Esophagus mucosa (tissue), 1 donor: ENCODE results near the gene NAA30. TPM values are rescaled to one million over a fixed set of nuclear protein-coding genes. Genes with fewer than 3 reads are reported as not detected.

Experiments
- ATAC-seq: fragments of 200-7000 bp; cut with Tn5 transposase; one replicate; pipeline ENCODE4 v1.9.1; 2020
- total RNA-seq: library from RNA; stranded (reverse); gene quantifications from one replicate; pipeline ENCODE4 v1.2.4, GENCODE V29; 2023
- donor health status: DM: yes; HTN: yes; CAD: no.

The NAA30 gene
- total RNA-seq, 1 donor from 2014 or later: 10.5 TPM

DNA sequence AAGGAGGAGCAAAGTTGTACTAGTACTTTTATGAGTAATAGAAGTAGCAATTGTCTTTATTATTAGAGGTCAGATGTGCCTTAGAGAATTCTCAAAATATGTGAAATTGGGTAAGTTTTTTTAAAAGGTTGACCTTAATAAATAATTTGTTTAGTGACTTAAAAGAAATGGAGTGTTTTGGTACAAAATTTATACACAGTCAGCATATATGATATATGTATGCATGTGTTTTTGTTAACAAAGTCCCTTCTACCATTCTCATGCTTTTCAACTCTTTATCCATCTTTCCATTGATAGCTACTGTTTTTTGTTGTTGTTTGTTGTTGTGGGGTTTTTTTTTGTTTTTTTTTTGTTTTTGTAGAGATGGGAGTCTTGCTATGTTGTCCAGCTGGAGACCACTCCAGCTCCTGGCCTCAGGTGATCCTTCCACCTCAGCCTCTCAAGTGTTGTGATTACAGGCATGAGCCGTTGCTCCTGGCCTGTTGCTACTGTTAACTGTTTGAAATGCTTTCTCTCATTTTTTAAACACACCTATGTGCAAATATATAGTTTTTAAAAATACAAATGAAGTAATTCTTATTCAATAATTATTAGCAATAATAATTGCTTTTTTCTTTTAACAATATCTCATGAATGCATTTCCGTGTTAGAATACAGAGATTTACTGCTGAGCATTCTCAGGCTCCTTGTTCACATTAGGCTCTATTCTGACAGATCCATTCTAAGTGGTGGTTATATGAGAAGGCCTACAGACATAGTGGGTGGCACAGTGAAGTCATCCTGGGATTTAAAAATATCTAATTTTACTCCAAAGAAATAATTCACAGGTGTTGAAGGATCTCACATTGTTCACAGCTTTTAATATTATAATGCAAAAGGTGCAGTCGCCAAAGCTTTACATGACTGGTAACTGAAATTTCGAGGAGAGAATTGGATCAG is 10.4 kb downstream of the NAA30 start:
- no peak for ATAC-seq

DNA sequence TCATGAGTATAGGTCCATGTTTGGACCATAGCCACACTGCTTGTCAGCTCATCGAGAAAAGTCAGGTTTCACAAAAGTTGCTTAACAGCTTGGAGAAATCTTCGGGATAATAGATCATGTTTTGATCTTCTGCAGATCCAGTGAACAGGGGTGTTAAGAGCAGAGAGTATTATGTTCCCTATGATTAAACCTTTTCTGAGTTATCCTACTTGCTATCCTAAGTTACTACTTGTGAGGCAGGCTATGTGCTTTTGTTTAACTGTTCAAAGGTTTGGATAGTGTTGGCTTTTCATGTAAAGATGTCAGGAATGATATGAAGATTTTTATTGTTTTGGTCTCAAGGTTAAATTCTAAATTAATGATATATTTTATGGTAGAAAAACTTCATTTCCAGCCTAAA is 11.1 kb downstream of the NAA30 start:
- no peak for ATAC-seq

DNA sequence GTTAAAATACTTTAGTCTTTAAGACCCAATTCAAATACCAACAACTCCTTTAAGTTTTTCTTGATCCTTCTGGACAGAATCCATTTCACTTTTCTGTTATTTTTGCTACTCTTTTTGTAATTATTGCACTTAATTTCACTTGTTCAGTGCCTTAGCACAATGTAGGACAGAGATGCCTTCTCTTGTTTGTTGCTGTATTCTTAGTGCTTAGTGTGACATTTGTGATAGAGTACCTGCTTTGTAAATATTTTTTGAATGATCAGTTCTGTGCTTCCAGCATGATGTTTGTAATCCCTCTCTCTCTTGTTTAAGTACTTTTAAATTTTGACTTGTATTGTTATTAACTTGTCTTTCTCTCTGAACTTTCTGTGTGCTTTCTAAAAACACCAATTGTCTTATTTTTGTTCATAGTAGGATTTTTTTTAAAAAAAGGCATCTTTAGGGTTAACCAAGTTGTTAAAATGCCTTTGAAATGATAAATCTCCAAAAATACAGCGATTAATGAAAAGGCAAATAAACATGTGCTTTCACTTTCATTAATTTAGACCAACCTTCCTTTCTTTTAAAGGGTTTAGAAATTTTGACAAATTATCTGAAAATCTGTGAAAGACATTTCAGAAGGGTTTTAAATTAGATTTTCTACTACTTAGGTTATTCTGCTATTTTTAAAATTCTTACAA is 11.9 kb downstream of the NAA30 start:
- no peak for ATAC-seq

DNA sequence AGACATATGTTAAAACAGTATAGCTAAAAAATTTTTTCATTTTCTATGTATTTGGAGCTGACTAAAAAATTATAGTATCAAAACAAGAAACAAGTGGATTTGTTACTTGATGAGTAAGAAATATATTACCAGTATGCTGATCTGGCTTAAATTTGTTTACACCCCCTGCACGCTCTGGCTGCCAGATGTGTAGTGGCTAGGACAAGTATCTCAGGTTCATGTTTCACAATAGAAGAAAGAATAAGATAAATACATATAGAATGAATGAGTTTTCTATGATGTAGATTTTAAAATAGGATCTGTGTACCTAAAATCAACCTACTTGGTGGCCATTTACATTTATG is 13.1 kb downstream of the NAA30 start:
- ATAC-seq: no peak

DNA sequence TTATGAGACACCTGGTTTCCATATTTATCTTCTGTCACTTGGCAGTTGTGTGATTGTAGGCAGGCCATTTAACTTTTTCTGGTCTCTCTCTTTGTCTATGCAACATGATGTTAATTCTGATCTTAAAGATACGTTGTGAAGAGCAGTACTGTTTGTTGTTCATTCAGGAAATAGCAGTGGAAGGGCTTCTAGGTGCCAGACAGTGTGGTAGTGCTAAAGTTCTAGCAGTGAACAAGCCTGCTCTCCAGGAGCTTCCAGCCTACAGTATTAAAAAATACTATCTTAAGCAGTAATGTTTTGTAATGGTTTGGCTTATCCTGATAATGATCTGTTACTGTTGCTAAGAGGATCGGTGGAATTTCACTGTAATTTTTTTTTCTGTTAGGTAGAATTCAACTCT is 15.2 kb downstream of the NAA30 start:
- ATAC-seq: no peak

DNA sequence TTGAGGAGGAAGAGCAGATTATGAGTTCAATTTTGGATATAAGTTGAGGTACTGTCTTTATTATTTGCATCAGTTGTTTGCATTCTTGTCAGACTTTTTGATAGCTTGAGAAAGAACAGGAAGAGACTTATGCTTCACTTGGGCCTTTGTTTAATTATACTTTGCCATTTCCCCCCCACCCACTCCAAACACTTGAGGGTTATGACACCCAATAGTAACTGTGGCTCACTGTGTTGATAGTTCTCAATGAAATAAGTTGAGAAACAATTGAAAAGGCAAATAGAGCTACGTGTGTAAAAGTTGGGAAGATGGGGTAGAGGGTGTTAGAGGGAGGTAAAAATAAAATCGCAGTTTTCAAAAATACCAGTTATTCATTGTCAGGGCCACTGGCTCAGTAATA is 17.7 kb downstream of the NAA30 start:
- ATAC-seq: no peak

DNA sequence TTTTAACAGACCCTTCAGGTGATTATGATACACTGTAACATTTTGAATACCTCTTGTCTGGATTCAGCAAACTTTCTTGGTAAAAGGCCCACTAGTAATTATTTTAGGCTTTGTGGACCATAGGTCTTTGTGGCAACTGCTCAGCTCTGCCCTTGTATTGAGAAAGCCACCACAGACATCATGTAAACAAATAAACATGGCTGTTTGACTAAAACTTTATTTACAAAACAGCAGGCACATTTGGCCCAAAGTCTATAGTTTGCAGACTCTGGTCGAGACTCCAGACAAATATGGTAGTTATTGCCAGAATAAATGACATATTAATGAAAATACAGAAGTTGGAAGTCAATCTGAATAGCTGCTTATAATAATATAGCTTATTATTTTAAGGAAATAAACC is 18.2 kb downstream of the NAA30 start:
- no peak for ATAC-seq

DNA sequence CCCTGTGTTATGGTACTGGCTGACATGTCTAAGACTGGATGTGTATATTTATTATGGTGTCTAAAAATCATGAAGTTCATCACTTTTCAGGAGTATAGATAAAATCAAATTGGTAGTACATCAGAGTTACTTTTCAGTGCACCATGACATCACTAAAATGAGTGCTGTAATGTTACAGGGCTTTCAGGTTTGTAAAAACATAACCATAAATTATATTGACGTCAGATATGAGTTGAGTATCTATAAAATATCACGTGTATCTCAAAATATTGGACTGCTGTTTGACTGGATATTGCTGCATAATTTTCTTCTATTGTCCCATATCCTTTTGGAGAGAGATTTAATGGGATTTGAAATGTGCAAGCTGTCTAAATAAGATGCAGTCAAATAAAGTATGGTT is 22.0 kb downstream of the NAA30 start:
- no peak for ATAC-seq

DNA sequence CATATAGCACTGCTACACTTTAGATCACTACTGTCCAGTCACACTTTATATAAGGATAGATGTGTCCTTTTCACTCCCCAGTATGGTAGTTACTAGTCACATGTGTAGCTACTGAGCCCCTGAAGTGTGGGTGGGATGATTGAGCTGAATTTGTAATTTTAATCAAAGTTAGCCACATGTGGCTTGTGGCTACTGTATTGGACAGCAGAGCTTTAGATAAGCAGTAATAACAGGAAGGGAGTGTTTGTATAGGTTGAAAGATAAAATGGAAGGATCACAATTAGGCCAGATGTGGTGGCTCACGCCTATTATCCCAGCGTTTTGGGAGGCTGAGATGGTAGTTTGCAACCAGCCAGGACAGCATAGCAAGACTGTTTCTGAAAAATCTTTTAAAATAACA is 23.5 kb downstream of the NAA30 start:
- no peak for ATAC-seq

DNA sequence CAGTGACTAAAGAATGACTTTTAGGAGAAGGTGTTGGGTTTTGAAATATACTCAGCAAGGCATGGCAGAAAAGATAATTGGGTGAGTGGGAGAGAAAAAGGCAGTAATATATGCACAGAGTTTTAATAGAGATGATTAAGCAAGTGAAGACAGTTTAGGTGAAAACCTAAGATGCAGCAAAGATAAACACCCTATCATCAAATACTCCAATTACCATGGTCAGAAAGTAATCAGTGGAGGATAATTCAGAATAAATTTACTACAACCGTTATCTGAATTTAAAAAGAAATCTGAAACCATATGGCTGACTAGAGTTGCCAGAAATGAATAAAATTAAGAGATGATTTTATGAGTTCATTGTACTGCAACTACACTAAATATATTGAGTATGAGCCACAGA is 26.8 kb downstream of the NAA30 start:
- ATAC-seq: no peak

DNA sequence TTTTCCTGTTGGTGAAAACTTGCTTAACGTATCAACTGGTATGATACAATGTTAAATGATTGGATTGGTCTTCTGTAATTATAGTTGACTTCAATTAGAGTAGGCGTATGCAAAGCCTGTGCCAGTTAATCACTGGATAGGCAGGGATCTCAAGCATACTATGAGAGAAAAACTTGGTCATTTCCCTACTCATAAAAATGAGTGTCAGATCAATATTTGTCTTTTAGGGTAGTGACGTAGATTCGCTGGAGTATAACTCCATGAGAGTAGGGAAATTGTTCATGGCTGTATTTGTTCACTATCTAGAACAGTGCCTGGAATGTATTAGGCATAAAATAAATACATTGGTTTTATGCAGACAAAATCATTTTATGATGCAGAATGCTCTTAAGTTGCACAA is 28.6 kb downstream of the NAA30 start:
- ATAC-seq: no peak

DNA sequence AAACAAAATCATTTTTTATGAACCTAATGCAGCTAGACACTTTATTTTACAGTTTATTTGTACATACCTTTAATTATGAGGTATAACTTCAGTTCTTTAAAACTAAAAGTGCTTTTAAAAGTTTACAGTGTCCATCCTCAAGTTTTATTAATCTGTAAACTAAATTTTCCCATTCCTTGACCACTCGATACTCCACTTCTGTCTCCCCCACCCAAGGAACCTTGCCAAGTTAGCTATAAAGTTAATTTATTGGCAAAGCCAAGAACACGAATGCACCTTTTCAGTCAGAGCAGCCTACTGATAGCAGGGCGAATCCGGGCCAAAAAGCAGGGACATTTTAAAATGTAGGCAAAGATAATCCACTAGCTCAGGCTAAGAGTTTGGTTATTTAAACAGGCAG is 29.6 kb downstream of the NAA30 start:
- ATAC-seq: no peak

DNA sequence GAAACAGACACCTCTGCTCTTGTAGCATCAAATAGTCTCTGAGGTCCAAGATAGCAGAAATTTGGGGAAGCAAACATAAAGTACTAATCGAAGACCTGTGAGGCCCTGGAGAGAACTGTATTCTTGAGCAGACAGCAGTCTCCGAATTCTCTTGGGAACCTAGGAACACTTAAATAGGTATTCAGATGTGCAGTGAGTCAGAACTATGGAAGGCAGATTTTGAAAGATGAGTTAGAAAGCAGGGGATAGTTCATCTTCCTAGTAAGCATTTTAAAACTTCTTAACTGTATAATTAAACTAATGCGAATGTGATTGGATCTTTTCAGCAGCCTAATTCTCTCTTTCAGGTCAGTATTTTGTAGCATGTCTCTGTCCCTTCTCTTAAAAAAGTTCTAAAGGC is 30.6 kb downstream of the NAA30 start:
- no peak for ATAC-seq

DNA sequence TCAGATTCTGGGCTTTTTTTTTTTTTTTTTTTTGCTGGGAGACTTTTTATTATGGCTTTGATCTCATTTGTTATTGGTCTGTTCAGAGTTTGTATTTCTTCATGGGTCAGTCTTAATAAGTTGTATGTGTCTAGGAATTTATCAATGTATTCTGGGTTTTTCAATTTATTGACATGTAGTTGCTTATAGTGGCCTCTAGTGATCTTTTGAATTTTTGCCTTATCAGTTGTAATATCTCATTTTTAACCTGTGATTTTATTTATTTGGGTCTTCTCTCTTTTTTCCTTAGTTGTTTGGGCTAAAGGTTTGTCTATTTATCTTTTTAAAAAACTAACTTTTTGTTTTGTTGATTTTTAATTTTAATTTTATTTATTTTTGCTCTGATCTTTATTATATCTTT is 45.5 kb downstream of the NAA30 start:
- no peak for ATAC-seq

DNA sequence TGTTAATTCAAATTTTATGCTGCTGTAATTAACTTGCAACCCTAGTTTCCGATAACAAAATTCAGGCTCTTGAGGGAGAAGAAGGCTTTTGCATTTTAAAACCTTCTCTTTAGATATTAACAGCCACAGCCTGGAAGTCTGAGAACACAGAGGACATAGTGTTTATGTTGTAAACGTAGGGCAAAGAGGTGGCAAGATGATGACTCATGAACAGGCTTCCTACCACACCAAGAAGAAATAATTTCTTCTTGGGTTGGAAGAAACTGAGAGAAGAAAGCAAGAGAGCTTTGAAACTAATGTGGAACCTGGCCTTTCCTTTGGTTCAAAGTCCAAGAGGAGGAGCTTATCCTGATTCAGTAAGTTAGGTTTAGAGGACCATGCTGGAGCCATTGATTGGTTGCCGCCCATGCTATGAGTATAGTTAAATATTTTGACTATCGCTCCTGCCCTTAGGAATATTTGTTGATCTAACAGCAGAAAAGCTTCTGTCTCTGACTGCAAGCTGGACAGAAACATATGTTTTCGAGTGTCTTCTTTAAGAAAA is 71.5 kb downstream of the NAA30 start:
- ATAC-seq: no peak

DNA sequence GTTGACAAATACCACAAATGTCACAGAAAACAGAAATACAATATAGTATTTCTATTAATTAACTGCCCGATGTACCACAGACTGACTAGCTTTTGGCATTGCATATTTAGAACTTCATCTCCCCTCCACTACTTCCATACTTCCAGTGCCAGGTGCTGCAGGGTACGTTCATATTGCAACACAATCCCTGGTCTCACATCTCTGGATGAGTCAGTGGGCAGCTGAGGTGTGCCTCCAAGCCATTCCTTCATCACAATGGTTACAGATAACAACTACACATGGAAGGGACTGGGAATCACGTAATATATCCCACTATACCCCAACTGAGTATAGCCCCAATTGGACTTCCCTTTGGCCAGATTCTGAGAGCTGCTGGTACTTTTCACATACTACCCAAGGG is 72.2 kb downstream of the NAA30 start:
- ATAC-seq: no peak

DNA sequence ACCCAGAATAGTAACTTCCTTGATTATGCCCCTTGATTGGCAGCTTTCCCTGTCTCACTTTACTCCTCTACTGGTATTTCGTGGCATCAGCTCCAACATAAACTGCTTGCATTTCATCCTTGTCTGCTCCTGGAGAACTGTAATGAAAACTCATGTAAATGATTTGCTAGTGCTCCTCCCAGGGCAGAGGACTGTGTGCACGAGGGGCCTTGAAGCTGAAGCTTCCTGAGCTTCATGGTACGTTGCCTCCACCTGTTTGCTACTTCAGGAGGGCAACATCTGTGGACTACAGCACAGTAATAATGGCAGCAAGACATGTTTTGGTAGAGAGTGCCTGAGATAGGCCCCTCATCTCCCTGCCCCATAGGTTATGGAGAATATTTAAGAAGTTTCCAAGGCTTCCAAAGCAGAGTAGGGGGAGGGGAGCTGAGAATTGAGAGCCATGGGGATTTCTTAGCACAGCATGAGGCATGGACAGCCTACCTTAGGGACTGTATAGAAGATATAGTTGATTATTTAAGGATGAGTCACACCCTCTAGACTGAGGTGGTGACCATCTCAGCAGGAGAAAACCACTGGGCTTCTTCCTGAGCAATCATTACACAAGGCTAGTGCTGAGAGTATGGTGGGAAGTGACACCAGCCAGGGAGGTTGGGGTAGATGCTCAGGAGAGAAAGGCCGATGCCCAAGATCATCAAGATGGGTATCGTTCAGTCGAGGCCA is 73.8 kb downstream of the NAA30 start:
- ATAC-seq: no peak

Other genes starting within 250 kb of the NAA30 start
- gene EXOC5, start 121.7 kb upstream of the NAA30 start, total RNA-seq: 43.6 TPM
- gene AP5M1, start 121.6 kb upstream of the NAA30 start, total RNA-seq: 26.6 TPM
- not detected for gene CCDC198, start 103.3 kb downstream of the NAA30 start, total RNA-seq